GM18909 (cell line): ENCODE measurements around the gene BCAS3.

Source experiments
- ATAC-seq: cut with Tn5 transposase; IDR thresholded peaks from one replicate; pipeline ENCODE4 v1.9.1; 2021; ENCODE audit warnings: mild to moderate bottlenecking; ENCODE audit not compliant: unreplicated experiment, poor library complexity

The BCAS3 gene

GRCh38 chr17:61259360-61259759, 581.7 kb downstream of the BCAS3 start:
- ATAC-seq = no peak

GRCh38 chr17:61260071-61260797, 582.6 kb downstream of the BCAS3 start:
- ATAC-seq = no peak

GRCh38 chr17:61261001-61261637, 583.5 kb downstream of the BCAS3 start:
- ATAC-seq = no peak

GRCh38 chr17:61265397-61265796, 587.7 kb downstream of the BCAS3 start:
- ATAC-seq = no peak

GRCh38 chr17:61267847-61268246, 590.2 kb downstream of the BCAS3 start:
- ATAC-seq = no peak

GRCh38 chr17:61275395-61275794, 597.7 kb downstream of the BCAS3 start:
- no peak for ATAC-seq

GRCh38 chr17:61276806-61277205, 599.2 kb downstream of the BCAS3 start:
- ATAC-seq = no peak

GRCh38 chr17:61279476-61280145, 602.0 kb downstream of the BCAS3 start:
- ATAC-seq = no peak

- ATAC-seq = no peak
Observed at GRCh38 chr17:61280338-61280737, 602.7 kb downstream of the BCAS3 start.

- ATAC-seq = no peak
Observed at GRCh38 chr17:61280851-61281250, 603.2 kb downstream of the BCAS3 start.

GRCh38 chr17:61282377-61282776, 604.7 kb downstream of the BCAS3 start:
- no peak for ATAC-seq

- ATAC-seq = no peak
Observed at GRCh38 chr17:61283043-61283442, 605.4 kb downstream of the BCAS3 start.

GRCh38 chr17:61284174-61284573, 606.5 kb downstream of the BCAS3 start:
- ATAC-seq = no peak

- ATAC-seq = no peak
Observed at GRCh38 chr17:61284746-61285145, 607.1 kb downstream of the BCAS3 start.

GRCh38 chr17:61285526-61286320, 608.1 kb downstream of the BCAS3 start:
- no peak for ATAC-seq

GRCh38 chr17:61286449-61286848, 608.8 kb downstream of the BCAS3 start:
- no peak for ATAC-seq

GRCh38 chr17:61289408-61290385, 612.0 kb downstream of the BCAS3 start:
- ATAC-seq = no peak

GRCh38 chr17:61291451-61292285, 614.0 kb downstream of the BCAS3 start:
- no peak for ATAC-seq

- ATAC-seq = no peak
Observed at GRCh38 chr17:61294286-61294685, 616.6 kb downstream of the BCAS3 start.
